Suppressor macrophage (primary cell): Measurements from ENCODE around the gene CACNA1A.
"Not testable (repeated sequence)": the region's sequence is repeated elsewhere in the genome, so short reads cannot be mapped to it uniquely, and the experiment has no call there.

Experiments
- DNase-seq, 4 experiments: peaks; one replicate each; pipeline ENCODE4 v3.0.0-alpha.2; 2020 to 2022

Gene CACNA1A

GRCh38 chr19:13225973-13226865 is 280.1 kb downstream of the CACNA1A start:
- no peak for DNase-seq

GRCh38 chr19:13225085-13225484 is 281.2 kb downstream of the CACNA1A start:
- DNase-seq = no peak

GRCh38 chr19:13220847-13221246 is 285.4 kb downstream of the CACNA1A start:
- DNase-seq = peak in 1 of 4 experiments; percentile 12

GRCh38 chr19:13215572-13216380 is 290.5 kb downstream of the CACNA1A start:
- DNase-seq = no peak

GRCh38 chr19:13214036-13214730 is 292.1 kb downstream of the CACNA1A start:
- DNase-seq = no peak

GRCh38 chr19:13212759-13213330 is 293.4 kb downstream of the CACNA1A start:
- DNase-seq = peak; percentile 68 to 85 (median 74)

- no peak for DNase-seq
These were observed 294.6 kb downstream of the CACNA1A start for GRCh38 chr19:13211426-13212308.

GRCh38 chr19:13210941-13211340 is 295.3 kb downstream of the CACNA1A start:
- no peak for DNase-seq

- DNase-seq = no peak
These were observed 295.9 kb downstream of the CACNA1A start for GRCh38 chr19:13210339-13210775.

- DNase-seq = no peak
These were observed 296.6 kb downstream of the CACNA1A start for GRCh38 chr19:13209484-13210338.

- no peak for DNase-seq
These were observed 297.4 kb downstream of the CACNA1A start for GRCh38 chr19:13208672-13209483.

GRCh38 chr19:13207846-13208671 is 298.2 kb downstream of the CACNA1A start:
- DNase-seq = peak; percentile 74 to 91 (median 82)

GRCh38 chr19:13207237-13207845 is 298.9 kb downstream of the CACNA1A start:
- no peak for DNase-seq

- peak in 2 of 4 experiments; percentile 29 to 38 for DNase-seq
These were observed 299.7 kb downstream of the CACNA1A start for GRCh38 chr19:13206587-13206986.

- DNase-seq = not testable (repeated sequence)
These were observed 304.2 kb downstream of the CACNA1A start for GRCh38 chr19:13202112-13202511.

GRCh38 chr19:13198634-13199033 is 307.6 kb downstream of the CACNA1A start:
- no peak for DNase-seq

GRCh38 chr19:13195678-13196077 is 310.6 kb downstream of the CACNA1A start:
- DNase-seq = peak in 3 of 4 experiments; percentile 21 to 53 (median 21)
